Hindlimb muscle (tissue), 1 donor: ENCODE measurements around the gene ESCO1. TPM values are rescaled to one million over a fixed set of nuclear protein-coding genes. Genes with fewer than 3 reads are reported as not detected.

ENCODE experiments used
- DNase-seq: peaks from one replicate; pipeline ENCODE4 v3.0.0-alpha.2; 2013
- polyA plus RNA-seq: library from polyadenylated mRNA; unstranded; fragments of 120-200 nt; gene quantifications from one replicate; pipeline ENCODE4 v1.2.1, GENCODE V29; 2013; ENCODE audit not compliant: insufficient read length

Gene ESCO1
- polyA plus RNA-seq, 1 donor: 18.0 TPM

DNA sequence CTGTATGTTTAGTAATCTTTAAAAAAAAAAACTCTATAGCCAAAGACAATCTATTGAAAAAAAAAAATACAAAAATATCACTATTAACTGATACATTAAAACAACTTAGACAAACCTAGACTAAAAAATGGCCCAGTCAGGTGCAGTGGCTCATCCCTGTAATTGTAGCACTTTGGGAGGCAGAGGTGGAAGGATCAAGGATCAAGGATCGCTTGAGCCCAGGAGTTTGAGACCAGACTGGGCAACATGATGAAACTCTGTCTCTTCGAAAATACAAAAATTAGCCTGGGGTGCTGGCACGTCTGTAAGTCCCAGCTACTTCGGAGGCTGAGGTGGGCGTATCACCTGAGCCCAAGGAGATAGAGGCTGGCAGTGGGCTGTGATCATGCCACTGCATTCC, 16.1 kb downstream of the ESCO1 start:
- no peak for DNase-seq

DNA sequence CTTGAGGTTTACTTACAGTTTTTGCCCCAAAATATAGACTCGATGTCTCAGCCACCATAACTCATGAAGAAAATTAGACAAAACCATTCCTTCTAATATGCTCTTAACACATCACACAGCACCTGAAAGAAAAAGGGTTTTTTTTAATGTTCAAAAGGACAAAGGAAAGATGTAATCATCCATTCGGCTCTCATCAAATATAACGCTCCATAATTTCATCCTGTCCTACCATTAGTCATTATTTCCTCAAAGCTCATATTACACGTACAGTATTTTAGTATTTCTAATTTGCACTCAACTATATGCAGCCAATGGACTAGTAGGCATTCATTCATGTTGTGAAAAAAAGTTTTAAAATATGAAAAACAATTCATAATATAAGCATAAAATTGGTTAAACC, 24.8 kb downstream of the ESCO1 start:
- DNase-seq: no peak

DNA sequence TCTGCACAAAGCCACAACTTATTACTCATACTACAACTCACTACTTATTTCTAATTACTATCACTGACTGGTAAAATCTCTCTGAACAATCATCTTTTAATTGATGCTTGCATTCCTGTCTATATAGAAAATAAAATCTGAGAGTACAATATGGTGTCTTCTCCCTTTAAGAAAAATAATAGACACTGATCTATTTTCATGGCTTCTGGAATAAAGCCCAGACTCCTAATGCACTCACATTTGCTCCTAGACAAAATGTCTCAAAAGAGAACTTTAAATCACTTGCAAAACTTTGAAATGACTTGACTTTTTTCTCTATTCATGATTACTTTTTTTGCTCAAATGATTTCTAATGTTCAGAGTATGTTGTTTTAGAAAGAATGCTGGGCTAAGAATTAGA, 28.7 kb downstream of the ESCO1 start:
- DNase-seq: peak; percentile 24

DNA sequence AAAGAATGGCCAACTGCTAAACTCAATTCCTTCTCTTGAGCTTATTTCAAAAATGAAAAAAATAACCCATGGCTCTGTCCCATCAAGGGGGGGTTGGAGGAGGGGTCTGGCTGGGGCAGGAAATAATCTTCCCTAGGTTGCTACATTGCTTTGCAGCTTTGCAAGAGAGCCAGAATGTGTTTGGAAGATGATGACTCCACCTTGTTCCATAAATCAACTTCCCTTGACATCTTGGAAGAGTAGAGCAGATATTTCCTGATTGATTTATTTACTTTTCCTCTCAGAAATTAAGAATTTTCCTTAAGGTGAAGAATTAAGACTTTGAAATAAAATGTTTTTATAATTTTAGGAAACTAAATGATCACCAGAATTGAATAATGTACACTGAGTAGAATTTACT, 41.3 kb downstream of the ESCO1 start:
- no peak for DNase-seq

DNA sequence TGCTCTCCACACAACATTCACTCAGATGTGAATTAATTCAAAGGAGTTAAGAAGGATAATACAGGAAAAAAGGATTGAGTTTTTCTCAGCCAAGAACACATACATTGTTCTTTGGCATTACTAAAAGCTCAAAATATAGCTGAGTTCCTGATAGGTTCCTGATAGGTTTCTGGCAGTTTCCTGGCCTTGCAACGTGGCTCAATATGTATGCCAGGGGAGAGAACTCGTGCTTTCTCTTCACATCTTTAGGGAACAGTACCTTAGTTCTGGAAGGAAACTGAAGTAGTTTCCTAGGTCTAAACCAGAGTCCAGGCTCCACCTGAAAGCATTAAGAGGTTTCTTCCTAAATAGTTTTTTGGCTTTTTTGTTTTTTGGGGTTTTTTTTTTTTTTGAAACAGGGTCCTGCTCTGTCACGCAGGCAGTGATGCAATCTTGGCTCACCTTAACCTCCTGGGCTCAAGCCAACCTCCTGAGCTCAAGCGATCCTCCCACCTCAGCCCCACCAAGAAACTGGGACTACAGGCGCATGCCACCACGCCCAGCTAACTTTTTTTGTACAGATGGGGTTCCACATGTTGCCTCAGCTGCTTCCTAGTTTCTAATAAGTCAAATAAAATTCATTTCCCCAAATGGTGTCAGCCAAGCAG, 42.8 kb downstream of the ESCO1 start:
- DNase-seq: no peak

DNA sequence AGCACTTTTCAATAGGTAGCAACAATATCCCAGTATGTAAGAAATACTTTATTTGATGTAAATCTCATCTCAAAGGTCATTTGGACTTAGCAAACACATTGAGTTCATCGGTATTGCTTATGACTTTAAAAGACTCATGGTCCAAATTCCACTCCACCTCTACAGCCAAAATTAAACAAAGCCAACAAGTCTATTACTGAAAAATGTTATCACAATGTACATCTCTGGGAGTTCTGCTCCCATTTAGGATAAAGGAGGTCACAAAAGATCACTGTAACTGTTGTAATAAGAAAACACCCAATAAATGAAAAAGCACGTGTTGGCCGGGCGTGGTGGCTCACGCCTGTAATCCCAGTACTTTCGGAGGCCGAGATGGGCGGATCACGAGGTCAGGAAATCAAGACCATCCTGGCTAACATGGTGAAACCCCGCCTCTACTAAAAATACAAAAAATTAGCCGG, 50.0 kb downstream of the ESCO1 start:
- no peak for DNase-seq

DNA sequence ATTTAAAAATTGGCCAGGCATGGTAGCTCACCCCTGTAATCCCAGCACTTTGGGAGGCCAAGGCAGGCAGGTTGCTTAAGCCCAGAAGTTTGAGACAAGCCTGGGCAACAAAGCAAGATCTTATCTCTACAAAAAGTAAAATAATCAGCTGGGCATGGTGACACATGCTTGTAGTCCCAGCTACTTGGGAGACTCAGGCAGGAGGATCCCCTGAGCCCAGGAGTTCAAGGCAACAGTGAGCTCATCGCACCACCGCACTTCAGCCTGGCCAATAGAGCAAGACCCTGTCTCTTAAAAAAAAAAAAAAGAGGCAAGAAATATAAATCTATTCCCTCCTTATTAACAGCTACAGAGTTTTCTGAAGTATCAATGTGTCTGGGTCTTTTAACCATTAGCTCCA, 51.9 kb downstream of the ESCO1 start:
- no peak for DNase-seq

DNA sequence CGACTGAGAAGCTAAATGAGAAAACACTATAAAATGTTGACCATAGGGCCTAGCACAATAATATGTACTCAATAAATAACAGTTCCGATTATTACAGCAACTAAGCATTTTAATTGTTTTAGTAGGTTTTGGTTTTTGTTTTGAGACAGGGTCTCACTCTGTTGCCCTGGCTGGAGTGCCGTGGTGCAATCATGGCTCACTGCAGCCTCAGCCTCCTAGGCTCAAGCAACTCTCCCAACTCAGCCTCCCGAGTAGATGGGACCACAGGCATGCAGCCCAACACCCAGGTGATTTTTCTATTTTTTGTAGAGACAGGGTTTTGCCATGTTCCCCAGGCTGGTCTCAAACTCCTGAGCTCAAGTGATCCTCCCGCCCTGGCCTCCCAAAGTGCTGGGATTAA, 54.1 kb downstream of the ESCO1 start:
- DNase-seq: no peak

DNA sequence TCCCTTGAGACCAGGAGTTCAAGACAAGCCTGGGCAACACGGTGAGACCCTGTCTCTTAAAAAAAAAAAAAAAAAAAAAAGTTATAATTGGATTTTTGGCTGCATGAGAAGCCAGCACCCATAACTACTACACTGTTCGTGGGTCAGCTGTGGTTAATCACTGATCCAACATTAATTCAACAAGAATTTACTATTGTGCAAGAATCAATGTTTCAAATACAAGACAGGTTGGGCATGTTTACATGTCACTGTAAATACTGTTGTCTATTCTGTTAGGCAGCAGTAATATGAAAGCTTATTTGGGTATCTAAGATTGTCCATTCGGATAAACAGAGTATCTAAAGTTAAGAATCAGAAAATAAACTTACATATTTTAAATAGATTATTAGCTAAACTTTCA, 62.3 kb downstream of the ESCO1 start:
- DNase-seq: no peak

DNA sequence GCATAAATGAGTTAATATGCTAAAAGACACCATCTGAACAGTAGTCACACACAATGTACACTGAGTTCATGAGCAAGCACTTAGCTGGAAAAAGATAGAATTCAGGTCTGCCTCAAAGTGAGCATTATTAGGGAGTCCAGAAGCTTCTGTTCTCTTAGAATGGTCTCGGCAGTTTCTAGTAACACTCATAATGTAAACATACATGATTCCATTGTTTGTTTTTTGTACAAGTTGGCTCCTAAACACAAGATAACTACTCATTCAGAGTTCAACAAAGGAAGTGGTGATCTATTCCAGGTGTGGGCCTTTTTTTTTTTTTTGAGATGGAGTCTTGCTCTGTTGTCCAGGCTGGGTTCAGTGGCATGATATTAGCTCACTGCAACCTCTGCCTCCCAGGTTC, 66.2 kb downstream of the ESCO1 start:
- no peak for DNase-seq

DNA sequence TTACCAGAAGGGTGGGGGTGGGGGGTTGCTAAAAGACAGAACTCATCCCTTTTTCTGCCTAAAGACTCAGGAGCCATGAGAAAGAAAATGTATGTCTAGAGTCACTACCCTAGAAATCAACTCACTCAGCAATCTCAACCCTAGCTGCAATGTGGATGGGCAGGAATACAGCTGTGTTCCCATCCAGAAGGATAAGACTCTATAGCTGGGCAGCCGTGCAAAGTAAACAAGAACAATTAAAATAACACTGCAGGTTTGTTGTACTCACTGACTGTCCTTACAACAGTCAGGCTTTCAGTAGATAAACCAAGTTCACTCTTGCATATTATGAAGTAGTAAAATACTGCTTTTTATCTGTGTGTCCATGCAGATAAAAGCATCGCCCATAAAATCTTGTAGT, 74.0 kb downstream of the ESCO1 start:
- no peak for DNase-seq

DNA sequence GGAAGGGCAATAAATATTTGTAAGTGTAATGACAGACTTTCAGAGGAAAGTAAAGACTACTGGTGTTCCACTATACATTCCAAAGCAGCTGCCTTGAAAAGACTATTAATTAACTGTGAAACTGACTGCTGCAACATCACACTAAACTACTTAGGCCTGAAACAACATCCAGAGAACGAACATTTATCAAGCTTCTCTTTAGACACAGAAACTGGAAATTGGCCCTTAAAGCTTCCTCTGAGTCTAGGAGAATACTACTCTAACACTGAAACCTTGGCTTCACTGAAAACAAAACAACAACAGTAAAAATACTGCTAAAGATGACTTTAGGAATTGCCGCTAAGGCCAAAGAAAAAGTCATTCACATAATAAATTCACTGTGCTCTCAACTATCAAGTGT, 74.6 kb downstream of the ESCO1 start:
- no peak for DNase-seq

DNA sequence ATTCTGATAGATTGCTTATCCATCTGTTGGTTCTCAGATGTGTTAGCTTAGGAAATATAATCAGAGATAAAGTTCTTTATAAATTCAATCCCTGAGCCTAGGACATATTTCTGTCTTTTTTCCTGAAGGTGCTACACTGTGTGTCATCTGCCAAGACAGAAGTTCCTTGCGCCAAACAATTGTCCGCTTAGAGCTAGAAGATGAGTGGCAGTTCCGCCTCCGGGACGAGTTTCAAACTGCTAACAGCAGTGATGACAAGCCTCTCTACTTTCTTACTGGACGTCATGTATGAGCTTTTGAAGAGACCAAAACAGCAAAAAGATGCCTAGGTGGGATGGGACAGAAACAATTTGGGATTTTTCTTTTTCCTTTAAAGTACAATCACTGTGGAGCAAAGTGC, 78.0 kb downstream of the ESCO1 start:
- DNase-seq: no peak

DNA sequence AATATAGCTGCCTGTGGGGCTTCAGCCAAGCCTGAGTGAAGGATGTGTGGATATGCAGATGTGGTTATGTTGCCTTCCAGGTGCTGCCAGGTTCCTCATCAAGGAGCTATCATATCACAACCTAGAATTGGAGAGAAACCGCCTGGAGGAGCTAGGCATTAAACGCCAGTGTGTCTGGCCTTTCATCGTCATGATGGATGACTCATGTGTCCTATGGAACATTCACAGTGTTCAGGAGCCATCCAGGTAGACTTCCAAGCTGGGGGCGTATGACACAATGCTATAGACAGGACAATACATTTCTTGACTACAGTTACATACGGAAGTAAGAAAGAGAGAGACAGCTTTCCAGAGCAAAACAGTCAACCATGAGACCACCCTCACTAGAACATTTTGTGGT, 86.8 kb downstream of the ESCO1 start:
- no peak for DNase-seq

DNA sequence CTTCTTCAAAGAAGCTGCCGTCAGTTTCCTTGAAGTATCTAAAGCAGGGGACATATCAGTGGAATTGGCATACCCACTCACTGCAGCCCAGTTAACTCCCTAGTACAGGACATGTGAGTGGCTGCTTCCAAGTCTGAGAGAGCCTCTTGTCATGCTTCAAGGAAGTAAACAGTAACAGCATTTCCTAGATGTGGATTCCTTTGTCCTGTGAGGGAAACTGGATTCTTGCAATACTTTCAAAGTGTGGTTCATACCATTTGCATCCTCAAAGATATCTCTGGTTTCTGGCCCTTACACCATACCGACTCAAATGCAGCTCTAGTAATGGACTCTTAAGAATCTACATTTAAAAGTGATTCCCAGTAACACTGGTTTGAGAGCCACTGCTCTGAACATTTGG, 87.2 kb downstream of the ESCO1 start:
- DNase-seq: no peak

DNA sequence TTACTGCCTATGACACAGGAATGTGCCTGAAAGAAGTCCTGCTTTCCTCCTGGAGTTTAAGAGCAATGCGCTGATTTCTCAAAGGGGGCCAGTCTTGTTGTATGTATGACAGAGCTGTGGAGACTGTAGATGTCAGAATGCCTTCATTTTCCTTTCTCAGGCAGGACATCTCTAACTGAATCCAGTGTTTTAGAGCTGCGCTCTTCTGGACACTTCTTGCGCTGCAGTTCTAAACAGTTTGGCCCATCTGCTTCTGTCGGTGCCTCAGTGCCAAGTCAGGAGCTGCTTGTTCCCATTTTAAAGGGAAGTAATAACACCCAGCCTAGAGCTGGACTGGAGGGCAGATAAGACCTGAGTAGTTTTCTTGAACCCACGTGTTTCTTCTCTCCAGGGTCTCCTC, 91.4 kb downstream of the ESCO1 start:
- no peak for DNase-seq

DNA sequence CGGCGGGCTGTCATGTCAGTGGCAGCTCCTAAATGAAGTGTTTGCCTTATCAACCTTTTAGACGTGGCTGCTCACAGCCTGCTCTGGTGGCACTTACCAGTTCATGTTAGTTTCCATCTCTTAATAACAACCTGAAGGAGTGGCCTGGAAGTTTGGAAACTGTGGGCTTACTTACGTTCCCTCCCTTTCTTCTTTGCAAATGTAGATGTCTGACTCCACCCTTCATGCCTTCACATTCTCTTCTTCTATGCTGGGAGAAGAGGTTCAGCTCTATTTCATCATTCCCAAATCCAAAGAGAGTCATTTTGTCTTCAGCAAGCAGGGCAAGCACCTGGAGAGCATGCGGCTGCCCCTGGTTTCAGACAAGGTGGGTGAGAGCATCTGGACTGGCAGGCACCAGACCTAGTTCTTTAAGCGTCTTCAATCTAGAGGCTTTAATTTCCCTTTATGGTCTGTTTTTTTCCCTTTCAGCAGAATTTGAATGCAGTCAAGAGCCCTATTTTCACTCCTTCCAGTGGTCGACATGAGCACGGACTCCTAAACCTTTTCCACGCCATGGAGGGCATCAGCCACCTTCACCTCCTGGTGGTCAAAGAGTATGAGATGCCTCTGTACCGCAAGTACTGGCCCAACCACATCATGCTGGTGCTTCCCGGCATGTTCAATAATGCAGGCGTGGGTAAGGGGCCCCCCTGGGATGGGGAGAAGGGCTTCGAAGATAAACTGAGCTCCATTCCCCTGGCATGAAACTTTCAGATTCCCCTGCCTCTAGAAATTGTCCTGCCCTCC, 92.4 kb downstream of the ESCO1 start:
- no peak for DNase-seq

DNA sequence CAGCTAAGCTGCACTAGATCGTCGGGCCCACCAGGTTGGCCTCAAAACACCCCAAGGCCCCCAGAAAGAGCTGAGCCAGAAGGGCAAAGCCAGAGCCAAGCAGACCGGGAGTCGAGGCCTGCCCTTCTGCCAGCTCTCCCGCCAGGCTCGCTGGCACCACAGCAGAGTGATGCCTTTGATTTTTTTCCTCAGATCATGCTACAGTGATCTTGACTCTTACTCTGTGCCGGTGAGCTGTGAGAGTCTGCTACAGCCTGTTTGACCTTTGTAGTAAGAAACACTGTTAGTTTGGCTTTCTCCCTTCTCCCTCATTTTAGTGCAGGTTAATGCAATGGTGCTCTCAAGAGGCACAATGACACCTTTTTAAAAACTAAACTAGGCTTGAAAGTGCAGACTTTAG, 97.8 kb downstream of the ESCO1 start:
- DNase-seq: no peak

DNA sequence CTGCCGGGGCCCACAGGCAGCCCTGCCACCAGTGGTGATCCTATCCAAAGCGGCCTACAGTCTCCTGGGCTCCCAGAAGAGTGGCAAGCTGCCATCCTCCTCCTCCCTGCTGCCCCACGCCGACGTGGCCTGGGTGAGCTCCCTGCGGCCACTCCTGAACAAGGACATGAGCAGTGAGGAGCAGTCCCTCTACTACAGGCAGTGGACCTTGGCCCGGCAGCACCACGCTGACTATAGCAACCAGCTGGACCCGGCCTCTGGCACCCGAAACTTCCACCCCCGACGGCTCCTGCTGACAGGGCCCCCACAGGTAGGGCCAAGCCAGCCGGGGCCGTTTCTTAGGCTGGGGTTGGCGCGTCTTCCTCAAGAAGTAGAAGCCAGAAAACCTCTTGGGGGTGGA, 100.5 kb downstream of the ESCO1 start:
- no peak for DNase-seq

DNA sequence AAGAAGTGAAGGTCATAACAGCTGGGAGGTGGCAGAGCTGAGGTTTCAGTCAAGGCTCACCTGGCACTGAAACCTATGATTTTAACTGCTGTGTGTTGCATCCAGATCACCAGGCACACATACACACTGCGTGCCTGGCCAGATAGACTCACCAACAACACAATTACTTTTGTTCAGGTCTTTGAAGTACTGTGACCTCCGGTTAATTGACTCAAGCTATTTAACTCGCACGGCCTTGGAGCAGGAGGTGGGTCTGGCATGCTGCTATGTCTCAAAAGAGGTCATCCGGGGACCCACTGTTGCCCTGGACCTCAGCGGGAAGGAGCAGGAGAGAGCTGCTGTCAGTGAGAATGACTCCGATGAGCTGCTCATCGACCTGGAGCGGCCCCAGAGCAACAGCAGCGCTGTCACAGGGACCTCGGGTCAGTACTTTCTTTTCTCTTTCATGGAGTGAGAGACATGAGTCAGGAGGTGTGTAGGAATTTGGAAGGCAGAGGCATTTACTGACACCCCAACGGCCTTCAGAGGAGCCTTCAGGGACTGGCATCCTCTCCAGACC, 104.1 kb downstream of the ESCO1 start:
- no peak for DNase-seq

DNA sequence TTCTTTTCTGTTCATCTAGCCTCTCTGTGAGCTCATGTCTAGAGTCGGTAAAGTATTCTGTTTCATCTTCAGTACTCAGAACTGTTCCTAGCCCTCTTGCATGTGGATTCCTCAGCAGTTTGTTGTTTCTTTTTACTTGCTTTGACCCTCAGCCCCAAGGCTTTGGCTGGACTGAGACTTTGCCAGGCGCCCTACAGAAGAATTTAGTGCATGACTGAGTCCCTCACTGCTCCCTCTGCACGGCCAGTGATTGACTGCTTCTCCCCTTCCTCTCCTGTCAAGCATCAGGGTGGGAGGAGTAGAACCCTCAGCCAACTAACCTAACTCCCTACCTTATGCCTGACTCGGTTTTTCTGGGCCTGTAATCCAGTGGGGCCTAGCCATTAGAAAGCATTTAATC, 109.8 kb downstream of the ESCO1 start:
- no peak for DNase-seq

DNA sequence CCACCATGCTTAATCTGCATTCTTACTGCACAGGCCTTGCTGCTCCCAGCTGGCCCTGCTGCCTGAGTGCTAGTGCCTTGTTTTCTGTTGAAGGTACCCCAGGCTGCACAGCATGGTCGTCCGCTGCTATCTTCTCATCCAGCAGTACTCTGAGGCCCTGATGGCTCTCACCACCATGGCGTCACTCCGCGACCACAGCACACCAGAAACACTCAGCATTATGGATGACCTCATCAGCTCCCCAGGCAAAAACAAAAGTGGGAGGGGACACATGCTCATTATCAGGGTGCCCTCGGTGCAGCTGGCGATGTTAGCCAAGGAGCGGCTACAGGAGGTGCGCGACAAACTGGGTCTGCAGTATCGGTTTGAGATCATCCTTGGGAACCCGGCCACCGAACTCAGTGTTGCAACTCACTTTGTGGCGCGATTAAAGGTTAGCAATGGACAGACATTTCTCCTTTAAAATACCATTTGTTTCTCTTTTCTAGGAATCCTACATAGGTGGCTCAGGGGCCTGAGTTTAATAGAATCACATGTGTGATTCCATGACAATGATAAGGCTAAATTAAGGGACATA, 110.5 kb downstream of the ESCO1 start:
- no peak for DNase-seq

DNA sequence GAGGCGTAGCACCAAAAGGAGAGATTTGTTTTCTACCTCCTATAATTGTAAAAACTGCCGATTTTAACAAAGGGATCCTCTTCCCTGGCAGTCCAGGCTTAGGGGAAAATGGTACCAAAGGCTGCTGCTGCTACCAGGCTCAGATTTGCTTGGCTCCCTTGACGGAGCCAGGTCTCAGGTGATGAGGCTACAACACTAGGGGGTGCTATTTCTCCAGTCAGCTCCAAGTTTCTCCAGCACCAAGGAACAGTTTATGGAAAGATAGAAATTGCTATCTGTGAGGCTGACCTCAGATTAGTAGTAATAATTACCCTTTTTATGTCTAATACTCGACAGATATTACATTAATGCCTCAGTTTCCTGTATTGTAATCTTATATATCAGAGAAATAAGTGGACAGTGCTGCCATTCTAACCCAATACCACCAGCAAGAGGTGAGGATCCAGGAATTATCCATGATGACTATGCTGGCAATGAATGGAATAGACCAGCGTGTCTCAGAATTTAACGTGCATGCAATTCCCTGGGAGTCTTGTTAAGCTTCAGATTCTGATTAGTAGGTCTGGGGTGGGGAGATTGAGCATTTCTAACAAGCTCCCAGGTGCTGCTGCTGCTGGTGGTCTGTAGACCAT, 111.3 kb downstream of the ESCO1 start:
- DNase-seq: peak; percentile 34
